Nephron progenitor cell (in vitro differentiated cells): ENCODE results near the gene CEP164.

Experiments
- DNase-seq: peaks from one replicate; pipeline ENCODE4 v3.0.0; 2021
- H3K27ac Mint-ChIP-seq: 2 replicates; pipeline ENCODE4 v1.8.0; 2021; ENCODE audit warnings: mild to moderate bottlenecking, moderate library complexity, mixed read lengths
- H3K27me3 Mint-ChIP-seq: 2 replicates; pipeline ENCODE4 v1.8.0; 2021; ENCODE audit warnings: mild to moderate bottlenecking, low read depth, mixed read lengths; ENCODE audit not compliant: poor library complexity
- H3K36me3 Mint-ChIP-seq: 2 replicates; pipeline ENCODE4 v1.8.0; 2021; ENCODE audit warnings: low read depth, mixed read lengths
- H3K4me1 Mint-ChIP-seq: 2 replicates; pipeline ENCODE4 v1.8.0; 2021; ENCODE audit warnings: mixed read lengths
- H3K4me3 Mint-ChIP-seq: 2 replicates; pipeline ENCODE4 v1.8.0; 2021; ENCODE audit warnings: mild to moderate bottlenecking, moderate library complexity, mixed read lengths
- H3K9me3 Mint-ChIP-seq: 2 replicates; pipeline ENCODE4 v1.8.0; 2021; ENCODE audit warnings: mild to moderate bottlenecking, moderate library complexity, mixed read lengths
- CTCF ChIP-seq: fragments of 200-600 bp; sonication (generic); IDR thresholded peaks from 2 replicates; pipeline ENCODE4 v1.5.0; 2021; ENCODE audit warnings: antibody characterized with exemption

CEP164 gene

GRCh38 chr11:117408356-117408755, 80.7 kb downstream of the CEP164 start:
- peaks cover 4% of the 10 kb centered on the region for H3K27me3 Mint-ChIP-seq
- H3K27ac Mint-ChIP-seq: no peak overlapping the region
- peaks cover 34% of the 10 kb centered on the region for H3K9me3 Mint-ChIP-seq
- H3K4me1 Mint-ChIP-seq: peaks cover 18% of the 10 kb centered on the region
- TF ChIP-seq CTCF: no peak
- H3K36me3 Mint-ChIP-seq: peaks cover 68% of the 10 kb centered on the region
- DNase-seq: no peak
- no peak overlapping the region for H3K4me3 Mint-ChIP-seq

GRCh38 chr11:117409511-117409910, 81.9 kb downstream of the CEP164 start:
- H3K4me1 Mint-ChIP-seq: peaks cover 18% of the 10 kb centered on the region
- no peak overlapping the region for H3K27ac Mint-ChIP-seq
- H3K4me3 Mint-ChIP-seq: no peak overlapping the region
- H3K36me3 Mint-ChIP-seq: peaks cover 62% of the 10 kb centered on the region
- no peak for TF ChIP-seq CTCF
- H3K9me3 Mint-ChIP-seq: peaks cover 22% of the 10 kb centered on the region
- no peak for DNase-seq
- peaks cover 8% of the 10 kb centered on the region for H3K27me3 Mint-ChIP-seq

GRCh38 chr11:117410238-117410637, 82.6 kb downstream of the CEP164 start:
- Mint-ChIP-seq H3K36me3 (peaks cover 55% of the 10 kb centered on the region), H3K27ac (no peak overlapping the region), H3K4me1 (peaks cover 20% of the 10 kb centered on the region), H3K27me3 (peaks cover 8% of the 10 kb centered on the region), H3K9me3 (peaks cover 15% of the 10 kb centered on the region), H3K4me3 (no peak overlapping the region)
- DNase-seq: no peak
- TF ChIP-seq CTCF: no peak

DNA sequence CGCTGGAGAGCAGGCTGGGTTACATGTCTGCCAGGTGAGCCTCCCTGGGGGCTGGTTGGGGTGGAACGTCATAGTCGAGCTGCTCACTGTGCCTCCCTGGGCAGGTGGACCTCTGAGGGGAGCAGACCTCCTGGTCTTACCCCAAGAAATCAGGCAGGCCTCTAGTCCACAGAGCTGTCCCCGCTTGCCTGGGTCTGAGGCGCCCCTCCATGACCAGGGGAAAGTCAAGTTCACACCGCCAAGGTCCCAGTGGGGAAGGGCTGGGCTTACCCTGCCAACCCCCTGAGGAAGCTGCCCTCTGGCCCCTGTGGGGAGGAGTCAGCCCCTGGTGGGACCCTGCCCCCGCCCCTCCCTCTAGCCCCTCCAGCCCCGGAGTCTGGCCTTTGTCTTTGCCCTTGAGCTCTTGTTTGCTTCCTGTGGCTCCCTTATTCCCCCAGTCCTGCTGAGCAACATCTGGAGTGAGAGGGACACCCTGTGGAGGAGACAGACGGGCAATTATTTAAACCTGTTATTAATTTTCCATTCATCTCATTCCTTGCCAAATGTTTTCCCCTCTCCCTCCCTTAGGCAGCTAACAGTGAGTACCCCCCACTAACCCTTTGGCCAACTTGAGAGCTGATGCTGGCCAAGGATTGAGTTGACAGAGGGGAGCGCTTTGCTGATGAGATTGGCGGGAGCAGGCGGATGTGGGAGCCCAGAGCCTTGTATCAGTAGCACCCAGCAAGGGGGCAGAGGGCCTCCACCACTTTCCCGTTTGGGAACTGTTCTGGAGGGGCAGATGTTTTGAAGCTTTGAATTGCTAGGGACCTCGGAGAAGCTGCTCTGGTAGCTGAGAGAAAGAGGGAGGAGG, 83.4 kb downstream of the CEP164 start:
- H3K4me3 Mint-ChIP-seq: no peak overlapping the region
- peak overlapping the region; percentile 31 for H3K27ac Mint-ChIP-seq
- peaks cover 24% of the 10 kb centered on the region for H3K4me1 Mint-ChIP-seq

GRCh38 chr11:117411736-117412135, 84.1 kb downstream of the CEP164 start:
- DNase-seq: no peak
- peaks cover 8% of the 10 kb centered on the region for H3K27me3 Mint-ChIP-seq
- peaks cover 24% of the 10 kb centered on the region for H3K4me1 Mint-ChIP-seq
- TF ChIP-seq CTCF: no peak
- no peak overlapping the region for H3K4me3 Mint-ChIP-seq
- peaks cover 40% of the 10 kb centered on the region for H3K36me3 Mint-ChIP-seq
- H3K9me3 Mint-ChIP-seq: no peaks in the 10 kb centered on the region
- no peak overlapping the region for H3K27ac Mint-ChIP-seq

More for the DNA sequence above, 83.4 kb downstream of the CEP164 start:
- DNase-seq: no peak
- TF ChIP-seq CTCF: no peak
- Mint-ChIP-seq H3K27me3 (peaks cover 8% of the 10 kb centered on the region), H3K9me3 (peaks cover 6% of the 10 kb centered on the region), H3K36me3 (peaks cover 47% of the 10 kb centered on the region)

DNA sequence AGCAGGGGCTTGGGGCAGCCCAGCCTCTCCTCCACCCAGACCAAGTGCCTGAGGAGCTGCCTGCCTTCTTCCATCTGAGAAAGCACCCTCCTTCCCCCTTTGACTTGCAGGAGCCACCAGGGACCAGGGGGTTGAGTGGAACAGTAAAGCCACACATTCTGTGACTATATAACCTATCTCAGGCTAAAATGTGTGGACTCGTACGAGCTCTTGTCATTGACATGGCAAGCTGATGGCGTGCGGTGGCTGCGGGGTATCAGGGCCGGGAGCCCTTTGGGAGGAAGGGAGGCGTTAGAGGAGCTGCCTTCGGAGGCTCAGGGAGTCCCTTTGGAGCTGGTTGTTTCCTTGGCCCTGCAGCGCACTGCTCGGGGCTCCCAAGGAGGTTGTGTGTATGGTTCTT, 84.5 kb downstream of the CEP164 start:
- Mint-ChIP-seq H3K27me3 (peaks cover 11% of the 10 kb centered on the region), H3K4me3 (no peak overlapping the region), H3K36me3 (peaks cover 39% of the 10 kb centered on the region), H3K27ac (no peak overlapping the region), H3K4me1 (peaks cover 24% of the 10 kb centered on the region), H3K9me3 (no peaks in the 10 kb centered on the region)
- TF ChIP-seq CTCF: no peak
- no peak for DNase-seq
